Stimulated activated naive CD8-positive, alpha-beta T cell treated with anti-CD3 and anti-CD28 coated beads, Interleukin-15, amount 100 ng/mL, for 72 hours (primary cell): ENCODE results near the gene EPHB6.
A peak's percentile ranks its signal among the peaks of the same experiment; 100 is the strongest.

Source experiments
- ATAC-seq: fragments of 150-1000 bp; cut with Tn5 transposase; 2 replicates; pipeline ENCODE4 v1.10.0; 2021; ENCODE audit warnings: mild to moderate bottlenecking, moderate library complexity
- DNase-seq, 2 donors: peaks; one replicate each; pipeline ENCODE4 v3.0.0; 2021 to 2022
- H3K27ac Mint-ChIP-seq, 2 donors: one replicate each; pipeline ENCODE4 v1.8.0; 2022; ENCODE audit warnings: mild to moderate bottlenecking in 2 of 2, mixed read lengths in 2 of 2, moderate library complexity in 2 of 2
- H3K27me3 Mint-ChIP-seq: one replicate; pipeline ENCODE4 v1.8.0; 2022; ENCODE audit warnings: mixed read lengths
- H3K4me1 Mint-ChIP-seq: one replicate; pipeline ENCODE4 v1.8.0; 2022; ENCODE audit warnings: mild to moderate bottlenecking, mixed read lengths
- H3K4me3 Mint-ChIP-seq, 2 donors: one replicate each; pipeline ENCODE4 v1.8.0; 2022; ENCODE audit warnings: mild to moderate bottlenecking in 2 of 2, mixed read lengths in 2 of 2, moderate library complexity in 1 of 2
- H3K9me3 Mint-ChIP-seq, 2 donors: one replicate each; pipeline ENCODE4 v1.8.0; 2022; ENCODE audit warnings: mixed read lengths in 2 of 2

EPHB6 gene

GRCh38 chr7:142876991-142877910 is 22.4 kb downstream of the EPHB6 start:
- Mint-ChIP-seq H3K4me1 (no peaks in the 10 kb centered on the region), H3K27me3 (no peaks in the 10 kb centered on the region), H3K9me3 (no peaks in the 10 kb centered on the region), H3K27ac (peak overlapping the region in 1 of 2 donors; percentile 14), H3K4me3 (no peak overlapping the region)
- DNase-seq (no peak), ATAC-seq (peak; percentile 9)

GRCh38 chr7:142878315-142878714 is 23.4 kb downstream of the EPHB6 start:
- no peaks in the 10 kb centered on the region for H3K4me1 Mint-ChIP-seq
- no peak overlapping the region for H3K4me3 Mint-ChIP-seq
- ATAC-seq (no peak), DNase-seq (no peak)
- no peak overlapping the region for H3K27ac Mint-ChIP-seq
- no peaks in the 10 kb centered on the region for H3K27me3 Mint-ChIP-seq
- no peaks in the 10 kb centered on the region for H3K9me3 Mint-ChIP-seq

GRCh38 chr7:142879060-142879459 is 24.2 kb downstream of the EPHB6 start:
- ATAC-seq = no peak
- H3K4me3 Mint-ChIP-seq = no peak overlapping the region
- H3K27me3 Mint-ChIP-seq = no peaks in the 10 kb centered on the region
- no peaks in the 10 kb centered on the region for H3K4me1 Mint-ChIP-seq
- no peak for DNase-seq
- H3K9me3 Mint-ChIP-seq = no peaks in the 10 kb centered on the region
- no peak overlapping the region for H3K27ac Mint-ChIP-seq

GRCh38 chr7:142880876-142881505 is 26.1 kb downstream of the EPHB6 start:
- no peak overlapping the region for H3K4me3 Mint-ChIP-seq
- H3K9me3 Mint-ChIP-seq = no peaks in the 10 kb centered on the region
- peak; percentile 53 to 59 for DNase-seq
- no peaks in the 10 kb centered on the region for H3K27me3 Mint-ChIP-seq
- no peak overlapping the region for H3K27ac Mint-ChIP-seq
- peak; percentile 53 for ATAC-seq
- H3K4me1 Mint-ChIP-seq = no peaks in the 10 kb centered on the region

GRCh38 chr7:142881586-142882337 is 26.9 kb downstream of the EPHB6 start:
- H3K4me1 Mint-ChIP-seq = no peaks in the 10 kb centered on the region
- no peak overlapping the region for H3K4me3 Mint-ChIP-seq
- ATAC-seq = no peak
- H3K9me3 Mint-ChIP-seq = no peaks in the 10 kb centered on the region
- DNase-seq = no peak
- no peaks in the 10 kb centered on the region for H3K27me3 Mint-ChIP-seq
- H3K27ac Mint-ChIP-seq = no peak overlapping the region

GRCh38 chr7:142882338-142882678 is 27.4 kb downstream of the EPHB6 start:
- no peak for DNase-seq
- no peak for ATAC-seq
- Mint-ChIP-seq H3K4me3 (no peak overlapping the region), H3K27ac (no peak overlapping the region), H3K9me3 (no peaks in the 10 kb centered on the region), H3K4me1 (no peaks in the 10 kb centered on the region), H3K27me3 (no peaks in the 10 kb centered on the region)

GRCh38 chr7:142883145-142883544 is 28.3 kb downstream of the EPHB6 start:
- H3K4me1 Mint-ChIP-seq = no peaks in the 10 kb centered on the region
- no peaks in the 10 kb centered on the region for H3K27me3 Mint-ChIP-seq
- ATAC-seq = no peak

GRCh38 chr7:142883571-142884285 is 28.9 kb downstream of the EPHB6 start:
- Mint-ChIP-seq H3K4me1 (no peaks in the 10 kb centered on the region), H3K27me3 (no peaks in the 10 kb centered on the region), H3K9me3 (no peaks in the 10 kb centered on the region), H3K4me3 (no peak overlapping the region), H3K27ac (peak overlapping the region in 1 of 2 donors; percentile 52)
- DNase-seq (peak in 1 of 2 donors; percentile 2), ATAC-seq (no peak)

More at GRCh38 chr7:142883145-142883544, 28.3 kb downstream of the EPHB6 start:
- no peaks in the 10 kb centered on the region for H3K9me3 Mint-ChIP-seq
- no peak for DNase-seq
- H3K27ac Mint-ChIP-seq = no peak overlapping the region
- no peak overlapping the region for H3K4me3 Mint-ChIP-seq

GRCh38 chr7:142884286-142884640 is 29.4 kb downstream of the EPHB6 start:
- H3K27ac Mint-ChIP-seq = peak overlapping the region in 1 of 2 donors; percentile 52
- H3K4me1 Mint-ChIP-seq = no peaks in the 10 kb centered on the region
- H3K9me3 Mint-ChIP-seq = no peaks in the 10 kb centered on the region
- no peak overlapping the region for H3K4me3 Mint-ChIP-seq
- ATAC-seq (no peak), DNase-seq (peak in 1 of 2 donors; percentile 6)
- H3K27me3 Mint-ChIP-seq = no peaks in the 10 kb centered on the region

GRCh38 chr7:142885311-142886230 is 30.7 kb downstream of the EPHB6 start, which contains the start of gene TRPV6:
TSS of gene TRPV6 (minus strand) at chr7:142885745.
- Mint-ChIP-seq H3K27me3 (peaks cover under 1% of the 10 kb centered on the region), H3K4me3 (no peak within 1 kb of the TSS), H3K4me1 (no peaks in the 10 kb centered on the region), H3K27ac (peak within 1 kb of the TSS in 1 of 2 donors; percentile 5), H3K9me3 (peaks cover 0 to under 1% of the 10 kb centered on the region in 2 donors)
- ATAC-seq (no peak), DNase-seq (no peak)

- Mint-ChIP-seq H3K4me3 (no peak overlapping the region), H3K9me3 (peaks cover 5 to 7% of the 10 kb centered on the region in 2 donors), H3K4me1 (no peaks in the 10 kb centered on the region), H3K27ac (no peak overlapping the region), H3K27me3 (peaks cover 8% of the 10 kb centered on the region)
- ATAC-seq (no peak), DNase-seq (no peak)
These were observed 32.0 kb downstream of the EPHB6 start for GRCh38 chr7:142886866-142887265.

GRCh38 chr7:142887282-142888015 is 32.6 kb downstream of the EPHB6 start:
- no peak for DNase-seq
- peaks cover 5 to 7% of the 10 kb centered on the region in 2 donors for H3K9me3 Mint-ChIP-seq
- H3K4me1 Mint-ChIP-seq = no peaks in the 10 kb centered on the region
- H3K27me3 Mint-ChIP-seq = peaks cover 8% of the 10 kb centered on the region
- H3K4me3 Mint-ChIP-seq = no peak overlapping the region
- no peak for ATAC-seq
- no peak overlapping the region for H3K27ac Mint-ChIP-seq

- H3K9me3 Mint-ChIP-seq = peaks cover 5 to 7% of the 10 kb centered on the region in 2 donors
- no peak overlapping the region for H3K4me3 Mint-ChIP-seq
- ATAC-seq (no peak), DNase-seq (no peak)
- H3K4me1 Mint-ChIP-seq = no peaks in the 10 kb centered on the region
- peaks cover 8% of the 10 kb centered on the region for H3K27me3 Mint-ChIP-seq
- no peak overlapping the region for H3K27ac Mint-ChIP-seq
These were observed 34.9 kb downstream of the EPHB6 start for GRCh38 chr7:142889816-142890215.
